HepG2 (cell line): Measurements from ENCODE around the gene RIPK3. TPM values are rescaled to one million over a fixed set of nuclear protein-coding genes. Genes with fewer than 3 reads are reported as not detected.

Experiments used
- AFF4 ChIP-seq: sonication (generic); formaldehyde crosslinking; IDR thresholded peaks from 2 replicates; pipeline ENCODE4 v1.4.0; 2020; ENCODE audit warnings: missing genetic modification reagents
- BORCS8-MEF2B ChIP-seq: sonication (generic); formaldehyde crosslinking; IDR thresholded peaks from 2 replicates; pipeline ENCODE4 v1.8.0; 2022; ENCODE audit warnings: mild to moderate bottlenecking, missing genetic modification reagents
- CENPT ChIP-seq: sonication (generic); formaldehyde crosslinking; IDR thresholded peaks from 2 replicates; pipeline ENCODE4 v1.8.0; 2022; ENCODE audit warnings: low read depth, mild to moderate bottlenecking, moderate library complexity, missing genetic modification reagents
- ESRRA ChIP-seq: sonication (generic); formaldehyde crosslinking; IDR thresholded peaks from 2 replicates; pipeline ENCODE4 v1.5.1; 2020; ENCODE audit warnings: mild to moderate bottlenecking, low read depth, missing genetic modification reagents
- FOSL2 ChIP-seq: sonication (generic); formaldehyde crosslinking; IDR thresholded peaks from 2 replicates; pipeline ENCODE4 v1.4.0; 2020; ENCODE audit warnings: missing genetic modification reagents
- HOXA5 ChIP-seq: sonication (generic); formaldehyde crosslinking; IDR thresholded peaks from 2 replicates; pipeline ENCODE4 v1.4.0; 2020; ENCODE audit warnings: missing genetic modification reagents
- KDM6A ChIP-seq: IDR thresholded peaks from 2 replicates; pipeline ENCODE4 v1.6.1; 2016; ENCODE audit warnings: low read depth
- MNT ChIP-seq: fragments of 450-650 bp; IDR thresholded peaks from 2 replicates; pipeline ENCODE4 v1.6.1; 2016
- NRL ChIP-seq: sonication (generic); formaldehyde crosslinking; IDR thresholded peaks from 2 replicates; pipeline ENCODE4 v1.5.0; 2020; ENCODE audit warnings: missing genetic modification reagents, mild to moderate bottlenecking, moderate library complexity, borderline replicate concordance
- PAXIP1 ChIP-seq: sonication (generic); formaldehyde crosslinking; conservative IDR thresholded peaks from 2 replicates; pipeline ENCODE4 v1.4.0; 2020; ENCODE audit warnings: mild to moderate bottlenecking, missing genetic modification reagents, moderate library complexity
- PPARG ChIP-seq: conservative IDR thresholded peaks from 2 replicates; pipeline ENCODE4 v1.6.1; 2016; ENCODE audit warnings: missing biosample characterization, missing genetic modification reagents
- PTBP1 ChIP-seq: fragments of 200-400 bp; formaldehyde crosslinking; IDR thresholded peaks from 2 replicates; pipeline ENCODE4 v1.6.1; 2018; ENCODE audit warnings: low read length, low read depth; ENCODE audit not compliant: poor library complexity, severe bottlenecking
- SP140L ChIP-seq: sonication (generic); formaldehyde crosslinking; IDR thresholded peaks from 2 replicates; pipeline ENCODE4 v1.4.0; 2020; ENCODE audit warnings: missing genetic modification reagents, borderline replicate concordance
- TAF1 ChIP-seq: sonication (generic); formaldehyde crosslinking; IDR thresholded peaks from 2 replicates; pipeline ENCODE4 v1.4.0; 2020; ENCODE audit warnings: missing genetic modification reagents
- ZMAT3 ChIP-seq: sonication (generic); formaldehyde crosslinking; conservative IDR thresholded peaks from 2 replicates; pipeline ENCODE4 v1.7.0; 2021; ENCODE audit warnings: missing genetic modification reagents
- ZNF274 ChIP-seq: sonication (generic); formaldehyde crosslinking; IDR thresholded peaks from 2 replicates; pipeline ENCODE4 v1.5.1; 2020; ENCODE audit warnings: mild to moderate bottlenecking, missing genetic modification reagents
- ZNF33B ChIP-seq: sonication (generic); formaldehyde crosslinking; IDR thresholded peaks from 2 replicates; pipeline ENCODE4 v1.5.1; 2020; ENCODE audit warnings: mild to moderate bottlenecking, missing genetic modification reagents
- ZNF607 ChIP-seq: sonication (generic); formaldehyde crosslinking; IDR thresholded peaks from 2 replicates; pipeline ENCODE4 v1.5.1; 2020; ENCODE audit warnings: missing genetic modification reagents, mild to moderate bottlenecking, borderline replicate concordance
- ZNF709 ChIP-seq: sonication (generic); formaldehyde crosslinking; IDR thresholded peaks from 2 replicates; pipeline ENCODE4 v1.5.0; 2020; ENCODE audit warnings: mild to moderate bottlenecking, missing genetic modification reagents
- ZSCAN21 ChIP-seq: sonication (generic); formaldehyde crosslinking; IDR thresholded peaks from 2 replicates; pipeline ENCODE4 v1.8.0; 2022; ENCODE audit warnings: mild to moderate bottlenecking, missing genetic modification reagents, moderate library complexity, borderline replicate concordance
- polyA plus RNA-seq, 8 experiments: library from polyadenylated mRNA; depleted of rRNA in 3 of 8; stranded (reverse) in 7 of 8; unstranded in 1 of 8; fragments of >200 nt; fragmentation: Illumina TruSeq in 4 of 8; extraction: Trizol in 4 of 8; gene quantifications; 2 replicates each; pipeline versions ENCODE4 v1.2.1 to v1.2.3, GENCODE V29; 2011 to 2016; ENCODE audit warnings: low read depth in 4 of 8, missing spikeins in 1 of 8, mixed read lengths in 1 of 8; ENCODE audit not compliant: insufficient read depth in 1 of 8
- total RNA-seq, 5 experiments: library from RNA; depleted of rRNA; stranded (reverse); fragments of >200 nt; fragmentation: Illumina TruSeq; extraction: Trizol; gene quantifications; 2 replicates each; pipeline ENCODE4 v1.2.3, GENCODE V29; 2016; ENCODE audit warnings: low read depth in 1 of 5

Gene RIPK3
- total and polyA plus RNA-seq, 2 of the 13 experiments (the other 11 are each of a cell fraction or from before 2014, with no cell fraction given) = not detected

GRCh38 chr14:24365600-24366412 is 26.0 kb upstream of the RIPK3 start (continued):
- no peak; the same call in 1 of the 2 replicates for TF ChIP-seq AFF4 (CRISPR knock-in tag)
- TF ChIP-seq SP140L (CRISPR knock-in tag) = 0 out of 2 replicates have a peak, but pooled peaks have one; percentile 67
- TF ChIP-seq ZSCAN21 (CRISPR knock-in tag) = peak; percentile 87; the same call in 1 of the 2 replicates
- peak; percentile 94 for TF ChIP-seq ZNF274 (CRISPR knock-in tag)
- TF ChIP-seq ZNF607 (CRISPR knock-in tag) = peak; percentile 86; the same call in 1 of the 2 replicates
- TF ChIP-seq HOXA5 (CRISPR knock-in tag) = peak; percentile 95
- TF ChIP-seq KDM6A = no peak
- no peak for TF ChIP-seq MNT
- TF ChIP-seq ZMAT3 (CRISPR knock-in tag) = peak; percentile 31; the same call in 1 of the 2 replicates
- peak; percentile 66; the same call in 1 of the 2 replicates for TF ChIP-seq NRL (CRISPR knock-in tag)
- no peak for TF ChIP-seq ZNF33B (CRISPR knock-in tag)
- TF ChIP-seq ZNF709 = no peak; the same call in 1 of the 2 replicates
- peak; percentile 93 for TF ChIP-seq PTBP1
- peak; percentile 67 for TF ChIP-seq PAXIP1 (CRISPR knock-in tag)
- TF ChIP-seq BORCS8-MEF2B (CRISPR knock-in tag) = peak; percentile 97
- peak; percentile 40; the same call in 1 of the 2 replicates for TF ChIP-seq PPARG
- TF ChIP-seq TAF1 (CRISPR knock-in tag) = 0 out of 2 replicates have a peak, but pooled peaks have one; percentile 26
- TF ChIP-seq ESRRA (CRISPR knock-in tag) = 0 out of 2 replicates have a peak, but pooled peaks have one; percentile 50
- TF ChIP-seq FOSL2 = peak; percentile 49
- TF ChIP-seq CENPT = no peak
